ENCODE data around the gene STAC3.

Gene STAC3

GRCh38 chr12:57235017-57235727 lies 15.8 kb downstream of the STAC3 start:
- DNase-seq, result no peak

- DNase-seq, result no peak
These were observed 16.4 kb downstream of the STAC3 start for GRCh38 chr12:57234571-57235016.

GRCh38 chr12:57234233-57234570 lies 16.8 kb downstream of the STAC3 start:
- no peak for DNase-seq

GRCh38 chr12:57233357-57234232 lies 17.4 kb downstream of the STAC3 start:
- no peak for DNase-seq

GRCh38 chr12:57232156-57232756 lies 18.7 kb downstream of the STAC3 start:
- DNase-seq, result no peak

- DNase-seq, result no peak
These were observed 19.5 kb downstream of the STAC3 start for GRCh38 chr12:57231276-57232021.

GRCh38 chr12:57230381-57231155 lies 20.4 kb downstream of the STAC3 start:
- no peak for DNase-seq

GRCh38 chr12:57229634-57230380 lies 21.2 kb downstream of the STAC3 start, which contains the start of gene SHMT2:
TSS of gene SHMT2 (plus strand) at chr12:57229711. CDS start at chr12:57229779, 68 bp downstream.
- DNase-seq, result peak; percentile 89

- no peak for DNase-seq
These were observed 21.8 kb downstream of the STAC3 start for GRCh38 chr12:57229046-57229633.

GRCh38 chr12:57227315-57228115 lies 23.5 kb downstream of the STAC3 start:
- no peak for DNase-seq

- no peak for DNase-seq
These were observed 24.2 kb downstream of the STAC3 start for GRCh38 chr12:57226588-57227314.

- DNase-seq, result no peak
These were observed 25.2 kb downstream of the STAC3 start for GRCh38 chr12:57225680-57226210.

- DNase-seq, result no peak
These were observed 25.9 kb downstream of the STAC3 start for GRCh38 chr12:57224973-57225679.

- no peak for DNase-seq
These were observed 26.6 kb downstream of the STAC3 start for GRCh38 chr12:57224278-57224972.

GRCh38 chr12:57223191-57224165 lies 27.5 kb downstream of the STAC3 start:
- no peak for DNase-seq
